Measurements from ENCODE around the gene SCRN3.

SCRN3 gene

DNA sequence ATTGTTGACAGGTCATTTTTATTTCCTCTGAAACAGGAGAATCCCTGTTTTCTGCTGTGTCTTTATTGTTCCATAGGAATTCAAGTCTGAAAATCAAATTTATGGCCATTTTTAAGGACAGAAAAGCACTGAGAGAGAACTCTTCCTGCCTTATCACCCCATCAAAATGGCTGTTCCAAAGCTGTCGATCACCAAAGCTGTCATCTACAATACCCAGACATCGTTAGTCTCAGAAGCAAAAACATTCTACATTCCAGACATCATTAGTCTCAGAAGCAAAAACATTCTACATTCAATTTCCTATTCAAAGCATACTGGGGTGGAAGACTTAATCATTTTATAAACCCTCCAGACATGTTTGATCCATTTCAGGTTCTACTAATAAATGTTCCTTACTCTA is 44.4 kb downstream of the SCRN3 start:
- no peak overlapping the region for H3K4me3 Mint-ChIP-seq
- no peaks in the 10 kb centered on the region for H3K27me3 Mint-ChIP-seq (ENCODE audit: low read depth)
- H3K27ac Mint-ChIP-seq = no peak overlapping the region
- TF ChIP-seq, protein P1, sequence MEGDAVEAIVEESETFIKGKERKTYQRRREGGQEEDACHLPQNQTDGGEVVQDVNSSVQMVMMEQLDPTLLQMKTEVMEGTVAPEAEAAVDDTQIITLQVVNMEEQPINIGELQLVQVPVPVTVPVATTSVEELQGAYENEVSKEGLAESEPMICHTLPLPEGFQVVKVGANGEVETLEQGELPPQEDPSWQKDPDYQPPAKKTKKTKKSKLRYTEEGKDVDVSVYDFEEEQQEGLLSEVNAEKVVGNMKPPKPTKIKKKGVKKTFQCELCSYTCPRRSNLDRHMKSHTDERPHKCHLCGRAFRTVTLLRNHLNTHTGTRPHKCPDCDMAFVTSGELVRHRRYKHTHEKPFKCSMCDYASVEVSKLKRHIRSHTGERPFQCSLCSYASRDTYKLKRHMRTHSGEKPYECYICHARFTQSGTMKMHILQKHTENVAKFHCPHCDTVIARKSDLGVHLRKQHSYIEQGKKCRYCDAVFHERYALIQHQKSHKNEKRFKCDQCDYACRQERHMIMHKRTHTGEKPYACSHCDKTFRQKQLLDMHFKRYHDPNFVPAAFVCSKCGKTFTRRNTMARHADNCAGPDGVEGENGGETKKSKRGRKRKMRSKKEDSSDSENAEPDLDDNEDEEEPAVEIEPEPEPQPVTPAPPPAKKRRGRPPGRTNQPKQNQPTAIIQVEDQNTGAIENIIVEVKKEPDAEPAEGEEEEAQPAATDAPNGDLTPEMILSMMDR (IDR thresholded peaks at IDR 0.05; ENCODE audit: unreplicated experiment in 3 of 3) = no peak
- H3K4me1 Mint-ChIP-seq = peaks cover 4% of the 10 kb centered on the region
- peaks cover 7% of the 10 kb centered on the region for H3K36me3 Mint-ChIP-seq (ENCODE audit: low read depth)
- H3K9me3 Mint-ChIP-seq = no peaks in the 10 kb centered on the region

DNA sequence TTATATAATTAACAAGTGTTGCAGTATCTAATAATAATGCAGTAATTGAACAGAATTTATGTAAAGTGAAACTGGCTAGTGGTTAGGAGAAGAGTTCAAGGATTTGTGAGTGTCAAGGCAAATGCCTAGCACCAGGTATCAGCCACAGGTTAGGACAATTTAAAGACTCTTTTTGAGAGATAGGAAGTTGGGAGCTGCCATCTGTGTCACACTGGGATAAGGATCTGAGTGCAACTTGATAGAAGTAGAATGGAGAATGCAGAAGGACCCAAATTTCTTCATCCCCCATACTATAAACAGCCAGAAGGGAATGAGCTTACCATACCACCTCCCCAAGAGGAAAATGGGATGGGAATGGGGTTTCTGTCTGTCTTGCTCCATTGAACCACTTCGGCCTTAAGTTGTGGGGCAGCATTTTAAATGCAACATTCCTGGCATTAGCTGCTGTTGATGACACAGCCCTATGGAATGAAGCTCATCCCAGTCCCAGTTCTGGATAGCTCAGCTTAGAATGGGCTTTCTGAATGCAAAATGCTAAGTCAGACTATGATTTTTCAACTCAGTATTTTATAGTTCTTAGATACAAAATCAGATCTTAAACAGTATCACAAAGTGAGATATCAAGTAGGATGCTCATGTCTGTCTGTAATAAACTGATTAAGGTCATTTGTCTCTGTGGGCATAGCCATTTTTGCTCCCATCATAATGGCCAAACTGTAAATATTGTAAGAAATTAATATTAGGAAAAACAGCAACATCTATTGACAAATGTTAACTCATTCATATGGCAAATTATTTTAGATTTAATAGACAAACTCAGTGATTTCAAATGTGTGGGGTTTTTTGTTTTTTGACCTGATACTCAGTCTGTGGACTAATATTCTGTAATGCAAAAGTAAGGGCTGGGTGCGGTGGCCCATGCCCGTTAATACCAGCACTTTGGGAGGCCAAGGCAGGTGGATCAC is 47.3 kb downstream of the SCRN3 start:
- Mint-ChIP-seq H3K4me3 (no peak overlapping the region), H3K36me3 (ENCODE audit: low read depth) (no peaks in the 10 kb centered on the region), H3K4me1 (peaks cover 8% of the 10 kb centered on the region), H3K9me3 (no peaks in the 10 kb centered on the region), H3K27me3 (ENCODE audit: low read depth) (no peaks in the 10 kb centered on the region), H3K27ac (no peak overlapping the region)
- TF ChIP-seq, protein P1 (IDR thresholded peaks at IDR 0.05; ENCODE audit: unreplicated experiment in 3 of 3) = no peak

DNA sequence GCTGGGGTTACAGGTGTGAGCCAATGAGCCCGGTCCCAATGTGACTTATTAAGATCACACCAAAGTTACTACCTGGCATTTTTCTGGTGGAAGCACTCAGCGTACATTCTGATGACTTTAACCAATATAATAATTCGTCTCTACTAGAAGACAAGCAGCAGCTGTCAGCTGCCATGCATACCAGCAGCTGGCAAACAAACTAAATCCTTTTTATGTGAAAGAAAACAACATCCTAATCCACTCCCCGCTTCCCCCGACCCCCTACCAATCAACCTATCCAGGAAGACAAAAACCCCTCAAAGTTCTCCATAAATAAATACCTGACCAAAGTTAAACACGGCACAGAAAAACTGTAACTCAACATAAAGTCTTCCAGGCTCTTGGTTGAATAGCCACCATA is 49.2 kb downstream of the SCRN3 start:
- TF ChIP-seq, protein P1 (IDR thresholded peaks at IDR 0.05; ENCODE audit: unreplicated experiment in 3 of 3) = no peak
- H3K27me3 Mint-ChIP-seq (ENCODE audit: low read depth) = no peaks in the 10 kb centered on the region
- peak overlapping the region; percentile 6 to 68 (median 11) for H3K27ac Mint-ChIP-seq
- H3K36me3 Mint-ChIP-seq (ENCODE audit: low read depth) = peaks cover 3% of the 10 kb centered on the region
- no peak overlapping the region for H3K4me3 Mint-ChIP-seq
- H3K4me1 Mint-ChIP-seq = peaks cover 8% of the 10 kb centered on the region
- H3K9me3 Mint-ChIP-seq = no peaks in the 10 kb centered on the region

DNA sequence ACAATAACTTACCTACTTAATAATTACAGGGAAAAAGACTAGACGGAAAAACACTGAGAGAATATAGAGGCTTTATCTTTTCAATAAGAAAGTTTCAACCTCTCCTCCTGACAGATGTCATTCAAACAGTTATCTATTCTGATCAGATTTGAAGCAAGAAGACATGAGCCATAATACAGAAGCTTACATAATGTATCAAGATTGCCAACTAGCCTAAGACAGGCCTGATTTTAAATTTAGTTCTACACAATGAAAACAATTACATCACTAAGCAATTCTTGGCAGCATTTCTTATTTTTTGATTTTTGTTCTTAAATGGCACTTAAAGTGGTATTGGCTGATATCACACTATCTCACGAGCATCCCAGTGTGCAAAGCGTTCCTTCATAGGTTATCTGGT is 49.7 kb downstream of the SCRN3 start:
- H3K4me3 Mint-ChIP-seq = no peak overlapping the region
- TF ChIP-seq, protein P1 (IDR thresholded peaks at IDR 0.05; ENCODE audit: unreplicated experiment in 3 of 3) = no peak
- H3K9me3 Mint-ChIP-seq = no peaks in the 10 kb centered on the region

DNA sequence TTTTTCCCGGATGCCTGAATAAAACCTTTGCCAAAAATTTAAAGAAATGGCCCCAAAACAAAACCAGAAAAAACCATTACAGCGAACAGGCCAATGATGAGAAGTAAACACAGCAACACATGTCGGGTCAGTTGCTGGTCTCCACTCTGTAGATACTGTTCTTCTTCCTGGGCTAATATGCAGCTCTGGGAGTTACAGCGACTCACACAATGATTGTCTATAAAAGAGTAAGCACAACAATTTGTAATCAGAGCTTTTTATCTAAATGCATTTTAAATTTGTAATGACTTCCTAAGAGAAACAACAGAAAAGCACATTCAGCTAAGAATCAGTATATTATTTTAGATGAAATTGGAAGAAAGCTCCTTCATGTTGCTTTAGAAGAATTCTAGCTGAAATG is 51.0 kb downstream of the SCRN3 start:
- H3K36me3 Mint-ChIP-seq (ENCODE audit: low read depth) = peaks cover 3% of the 10 kb centered on the region
- TF ChIP-seq, protein P1 (IDR thresholded peaks at IDR 0.05; ENCODE audit: unreplicated experiment in 3 of 3) = no peak
- H3K4me1 Mint-ChIP-seq = peaks cover 8% of the 10 kb centered on the region
- H3K27me3 Mint-ChIP-seq (ENCODE audit: low read depth) = no peaks in the 10 kb centered on the region
- no peak overlapping the region for H3K27ac Mint-ChIP-seq
- no peaks in the 10 kb centered on the region for H3K9me3 Mint-ChIP-seq
- H3K4me3 Mint-ChIP-seq = no peak overlapping the region

More for the DNA sequence above, 49.7 kb downstream of the SCRN3 start:
- H3K27ac Mint-ChIP-seq = peak overlapping the region in 2 of 3 experiments; percentile 6 to 11
- peaks cover 3% of the 10 kb centered on the region for H3K36me3 Mint-ChIP-seq (ENCODE audit: low read depth)
- H3K4me1 Mint-ChIP-seq = peaks cover 8% of the 10 kb centered on the region
- no peaks in the 10 kb centered on the region for H3K27me3 Mint-ChIP-seq (ENCODE audit: low read depth)

All from nephron (organoid).